Neuronal stem cell (in vitro differentiated cells): ENCODE measurements around the gene GFI1B.
A peak's percentile ranks its signal among the peaks of the same experiment; 100 is the strongest.

Experiments
- DNase-seq: peaks from one replicate; pipeline ENCODE4 v3.0.0-alpha.2; 2013; ENCODE audit warnings: low spot score
- H2AFZ ChIP-seq: one replicate; pipeline ENCODE4 v1.6.1; 2013; ENCODE audit warnings: mild to moderate bottlenecking, low read length, inconsistent platforms
- H2AK5ac ChIP-seq: 2 replicates; pipeline ENCODE4 v1.6.1; 2013; ENCODE audit warnings: low read depth, mild to moderate bottlenecking, inconsistent platforms, low read length, moderate library complexity, mixed read lengths
- H2BK120ac ChIP-seq: 2 replicates; pipeline ENCODE4 v1.6.1; 2013; ENCODE audit warnings: low read depth, mild to moderate bottlenecking, inconsistent platforms, low read length, moderate library complexity, mixed read lengths
- H2BK12ac ChIP-seq: one replicate; pipeline ENCODE4 v1.6.1; 2013; ENCODE audit warnings: low read length, inconsistent platforms
- H2BK15ac ChIP-seq: 2 replicates; pipeline ENCODE4 v1.6.1; 2013; ENCODE audit warnings: mild to moderate bottlenecking, low read length, inconsistent platforms, mixed read lengths
- H2BK5ac ChIP-seq: one replicate; pipeline ENCODE4 v1.6.1; 2013; ENCODE audit warnings: inconsistent platforms, mild to moderate bottlenecking, low read length, moderate library complexity
- H3K14ac ChIP-seq: one replicate; pipeline ENCODE4 v1.6.1; 2013; ENCODE audit warnings: low read length, inconsistent platforms
- H3K18ac ChIP-seq: 2 replicates; pipeline ENCODE4 v1.6.1; 2013; ENCODE audit warnings: low read length, inconsistent platforms
- H3K23ac ChIP-seq: 2 replicates; pipeline ENCODE4 v1.6.1; 2013; ENCODE audit warnings: low read depth, mild to moderate bottlenecking, mixed read lengths, low read length, inconsistent platforms; ENCODE audit not compliant: poor library complexity
- H3K27ac ChIP-seq: replicated peaks from 3 replicates; pipeline ENCODE4 v1.5.1; 2013; ENCODE audit warnings: low read length, inconsistent platforms
- H3K27me3 ChIP-seq, 3 experiments: 2 replicates each; pipeline ENCODE4 v1.6.1; 2013; ENCODE audit warnings: low read length in 3 of 3, mild to moderate bottlenecking in 2 of 3, inconsistent platforms in 1 of 3, low read depth in 1 of 3, mixed read lengths in 1 of 3, moderate library complexity in 1 of 3; ENCODE audit not compliant: control insufficient read depth in 3 of 3, insufficient read depth in 3 of 3
- H3K36me3 ChIP-seq, 2 donors: replicated peaks in 1 of 2; 2 replicates each; pipeline ENCODE4 v1.6.1; 2013; ENCODE audit warnings: low read length in 2 of 2; ENCODE audit not compliant: control insufficient read depth in 2 of 2, insufficient read depth in 2 of 2
- H3K4ac ChIP-seq: 2 replicates; pipeline ENCODE4 v1.6.1; 2013; ENCODE audit warnings: inconsistent platforms, mild to moderate bottlenecking, low read length, moderate library complexity
- H3K4me1 ChIP-seq, 2 donors: 1 replicate in 1 of 2; 2 replicates in 1 of 2; pipeline ENCODE4 v1.6.1; 2013; ENCODE audit warnings: low read length in 2 of 2, low read depth in 1 of 2; ENCODE audit not compliant: control insufficient read depth in 2 of 2, insufficient read depth in 1 of 2
- H3K4me2 ChIP-seq: one replicate; pipeline ENCODE4 v1.6.1; 2013; ENCODE audit warnings: mild to moderate bottlenecking, low read length, inconsistent platforms; ENCODE audit not compliant: insufficient read depth, poor library complexity, severe bottlenecking
- H3K4me3 ChIP-seq, 2 donors: 2 replicates each; pipeline ENCODE4 v1.5.1; 2013; ENCODE audit warnings: low read length in 2 of 2, mild to moderate bottlenecking in 2 of 2, inconsistent platforms in 1 of 2, moderate library complexity in 1 of 2
- H3K79me1 ChIP-seq: one replicate; pipeline ENCODE4 v1.6.1; 2013; ENCODE audit warnings: low read depth, mild to moderate bottlenecking, inconsistent platforms, low read length, moderate library complexity
- H3K9ac ChIP-seq: one replicate; pipeline ENCODE4 v1.6.1; 2013; ENCODE audit warnings: mild to moderate bottlenecking, low read depth, low read length, inconsistent platforms; ENCODE audit not compliant: poor library complexity
- H3K9me3 ChIP-seq, 2 donors: replicated peaks in 1 of 2; 2 replicates each; pipeline versions ENCODE3 to v1.6.1; 2013; ENCODE audit warnings: low read length in 2 of 2, mild to moderate bottlenecking in 2 of 2, inconsistent platforms in 1 of 2, low read depth in 1 of 2, mixed read lengths in 1 of 2, moderate library complexity in 1 of 2; ENCODE audit not compliant: control insufficient read depth in 2 of 2, insufficient read depth in 1 of 2
- H4K8ac ChIP-seq: one replicate; pipeline ENCODE4 v1.6.1; 2013; ENCODE audit warnings: low read depth, mild to moderate bottlenecking, inconsistent platforms, low read length, moderate library complexity
- H4K91ac ChIP-seq: one replicate; pipeline ENCODE4 v1.6.1; 2013; ENCODE audit warnings: low read length, low read depth, mild to moderate bottlenecking, inconsistent platforms; ENCODE audit not compliant: poor library complexity
- WGBS, 2 donors: extraction: QIAGEN DNeasy Blood & Tissue Kit; methylation state at CpG; one replicate each; pipeline ENCODE4 v1.1.7; 2013; ENCODE audit warnings: missing lambda C conversion rate in 2 of 2, mixed read lengths in 1 of 2; ENCODE audit not compliant: insufficient read length in 2 of 2, insufficient replicate concordance in 1 of 2; ENCODE audit errors: extremely low coverage in 2 of 2; 5-methylcytosine and 5-hydroxymethylcytosine counted together

The GFI1B gene

GRCh38 chr9:132978112-132978450 lies 413 bp upstream of the GFI1B start:
- Histone ChIP-seq H2BK120ac (no peak overlapping the region), H2BK15ac (no peak overlapping the region), H3K4me1 (peaks cover 0 to 4% of the 10 kb centered on the region in 2 donors), H3K18ac (no peak overlapping the region), H4K91ac (no peak overlapping the region), H2BK5ac (no peak overlapping the region), H3K4me2 (no peak overlapping the region), H3K79me1 (no peaks in the 10 kb centered on the region), H3K4ac (no peak overlapping the region), H2AFZ (no peak overlapping the region), H2BK12ac (no peak overlapping the region), H3K9ac (no peak overlapping the region), H3K14ac (no peak overlapping the region), H2AK5ac (no peak overlapping the region), H3K36me3 (no peaks in the 10 kb centered on the region), H4K8ac (no peak overlapping the region), H3K23ac (no peak overlapping the region), H3K27ac (no peak overlapping the region), H3K9me3 (peaks cover 0 to 2% of the 10 kb centered on the region in 2 donors), H3K4me3 (no peak overlapping the region), H3K27me3 (peaks cover 6 to 73% (median 29%) of the 10 kb centered on the region in 3 experiments)
- DNase-seq: no peak
- no CpG with 5 or more reads among the region's 2 CpGs for WGBS, 2 donors

GRCh38 chr9:132980157-132980556 lies 1.7 kb downstream of the GFI1B start:
- no peak overlapping the region for H2BK5ac ChIP-seq
- no peak overlapping the region for H3K9ac ChIP-seq
- H3K18ac ChIP-seq: no peak overlapping the region
- no peak for DNase-seq
- no peak overlapping the region for H2AFZ ChIP-seq
- H3K79me1 ChIP-seq: no peaks in the 10 kb centered on the region
- H2BK15ac ChIP-seq: no peak overlapping the region
- WGBS, 2 donors: no CpG with 5 or more reads among the region's 5 CpGs
- no peak overlapping the region for H3K4me2 ChIP-seq
- no peak overlapping the region for H2BK12ac ChIP-seq
- no peak overlapping the region for H3K4me3 ChIP-seq
- peaks cover 0 to 4% of the 10 kb centered on the region in 2 donors for H3K4me1 ChIP-seq
- H3K23ac ChIP-seq: no peak overlapping the region
- H3K36me3 ChIP-seq: no peaks in the 10 kb centered on the region
- H3K14ac ChIP-seq: no peak overlapping the region
- H4K8ac ChIP-seq: no peak overlapping the region
- no peak overlapping the region for H3K27ac ChIP-seq
- no peak overlapping the region for H2AK5ac ChIP-seq
- H2BK120ac ChIP-seq: no peak overlapping the region
- peaks cover 6 to 76% (median 26%) of the 10 kb centered on the region in 3 experiments for H3K27me3 ChIP-seq
- H3K4ac ChIP-seq: no peak overlapping the region
- no peak overlapping the region for H4K91ac ChIP-seq
- peaks cover 0 to 2% of the 10 kb centered on the region in 2 donors for H3K9me3 ChIP-seq

DNA sequence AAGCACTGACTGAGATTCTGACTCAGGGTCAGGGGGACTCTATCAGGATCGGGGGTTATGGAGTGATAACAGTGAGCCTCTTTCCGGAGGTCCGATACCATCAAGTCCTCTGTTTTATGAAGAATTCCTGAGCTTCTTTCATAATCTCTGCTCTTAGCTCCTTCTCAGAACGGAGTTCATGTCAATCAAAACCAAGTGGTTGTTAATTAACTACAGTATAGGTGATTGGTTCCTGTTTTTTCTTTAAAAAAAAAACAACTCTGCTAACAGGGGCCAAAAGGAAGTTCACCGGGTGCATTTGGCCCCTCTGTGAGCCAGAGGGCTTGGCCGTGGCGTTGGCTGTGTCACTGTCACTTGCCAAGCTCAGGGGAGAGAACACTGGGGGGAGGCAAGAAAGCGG lies 4.0 kb downstream of the GFI1B start:
- H3K4ac ChIP-seq: no peak overlapping the region
- H3K18ac ChIP-seq: no peak overlapping the region
- H4K91ac ChIP-seq: no peak overlapping the region
- H3K36me3 ChIP-seq: no peaks in the 10 kb centered on the region
- H2BK15ac ChIP-seq: no peak overlapping the region
- no peak overlapping the region for H4K8ac ChIP-seq
- no peak overlapping the region for H3K4me3 ChIP-seq
- no CpG with 5 or more reads among the region's 8 CpGs for WGBS, 2 donors
- no peak overlapping the region for H2BK5ac ChIP-seq
- peaks cover 0 to 4% of the 10 kb centered on the region in 2 donors for H3K4me1 ChIP-seq
- H3K9me3 ChIP-seq: peaks cover 0 to 2% of the 10 kb centered on the region in 2 donors
- H3K23ac ChIP-seq: no peak overlapping the region
- no peak overlapping the region for H3K4me2 ChIP-seq
- H3K79me1 ChIP-seq: no peaks in the 10 kb centered on the region
- H2AFZ ChIP-seq: no peak overlapping the region
- no peak overlapping the region for H2AK5ac ChIP-seq
- no peak overlapping the region for H2BK12ac ChIP-seq
- H3K14ac ChIP-seq: no peak overlapping the region
- H2BK120ac ChIP-seq: no peak overlapping the region
- no peak for DNase-seq
- H3K27me3 ChIP-seq: peaks cover 6 to 82% (median 26%) of the 10 kb centered on the region in 3 experiments
- H3K27ac ChIP-seq: no peak overlapping the region
- no peak overlapping the region for H3K9ac ChIP-seq

- Histone ChIP-seq H3K14ac (no peak overlapping the region), H2BK120ac (no peak overlapping the region), H2BK15ac (no peak overlapping the region), H3K79me1 (peaks cover 1% of the 10 kb centered on the region), H2BK12ac (no peak overlapping the region), H3K9me3 (peaks cover 0 to under 1% of the 10 kb centered on the region in 2 donors), H4K8ac (peak overlapping the region; percentile 54), H3K27ac (no peak overlapping the region), H3K9ac (no peak overlapping the region), H3K4me2 (no peak overlapping the region), H3K4me1 (peaks cover 0 to 3% of the 10 kb centered on the region in 2 donors), H3K36me3 (no peaks in the 10 kb centered on the region), H3K18ac (no peak overlapping the region), H2BK5ac (no peak overlapping the region), H3K4ac (no peak overlapping the region), H3K27me3 (peaks cover 3 to 80% (median 16%) of the 10 kb centered on the region in 3 experiments), H3K23ac (no peak overlapping the region), H4K91ac (no peak overlapping the region), H2AFZ (no peak overlapping the region), H2AK5ac (peak overlapping the region; percentile 30), H3K4me3 (no peak overlapping the region)
- DNase-seq: no peak
- WGBS, 2 donors: no CpG with 5 or more reads among the region's 11 CpGs
Observed at GRCh38 chr9:132983491-132984201, 5.2 kb downstream of the GFI1B start.
